NCI-H82 treated with DMSO at 0.1 percent for 48 hours (cell line): ENCODE data around the gene HRC.

ENCODE experiments used
- DNase-seq: peaks from one replicate; lab custom pipeline; 2025; ENCODE audit not compliant: unreplicated experiment; lab: John Stamatoyannopoulos, UW

Gene HRC

DNA sequence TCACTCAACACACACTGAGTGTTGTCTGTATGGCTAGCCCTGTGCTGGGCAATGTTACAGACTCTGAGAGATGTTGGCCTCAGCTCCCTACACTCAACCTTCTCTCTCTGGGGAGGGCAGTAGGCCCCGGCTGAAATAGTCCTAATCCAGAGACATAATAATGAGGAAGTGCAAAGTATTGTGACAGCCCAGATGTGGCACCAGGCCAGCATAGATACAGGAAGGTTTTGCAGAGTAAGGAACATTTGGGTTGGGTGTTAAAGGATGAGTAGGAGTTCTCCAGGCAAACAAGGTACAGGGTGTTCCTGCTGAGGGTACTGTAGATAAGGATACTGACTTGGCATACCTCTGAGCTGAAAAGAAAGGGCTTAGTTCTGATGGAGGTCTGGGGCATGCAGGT, 38.7 kb downstream of the HRC start:
- DNase-seq = no peak

DNA sequence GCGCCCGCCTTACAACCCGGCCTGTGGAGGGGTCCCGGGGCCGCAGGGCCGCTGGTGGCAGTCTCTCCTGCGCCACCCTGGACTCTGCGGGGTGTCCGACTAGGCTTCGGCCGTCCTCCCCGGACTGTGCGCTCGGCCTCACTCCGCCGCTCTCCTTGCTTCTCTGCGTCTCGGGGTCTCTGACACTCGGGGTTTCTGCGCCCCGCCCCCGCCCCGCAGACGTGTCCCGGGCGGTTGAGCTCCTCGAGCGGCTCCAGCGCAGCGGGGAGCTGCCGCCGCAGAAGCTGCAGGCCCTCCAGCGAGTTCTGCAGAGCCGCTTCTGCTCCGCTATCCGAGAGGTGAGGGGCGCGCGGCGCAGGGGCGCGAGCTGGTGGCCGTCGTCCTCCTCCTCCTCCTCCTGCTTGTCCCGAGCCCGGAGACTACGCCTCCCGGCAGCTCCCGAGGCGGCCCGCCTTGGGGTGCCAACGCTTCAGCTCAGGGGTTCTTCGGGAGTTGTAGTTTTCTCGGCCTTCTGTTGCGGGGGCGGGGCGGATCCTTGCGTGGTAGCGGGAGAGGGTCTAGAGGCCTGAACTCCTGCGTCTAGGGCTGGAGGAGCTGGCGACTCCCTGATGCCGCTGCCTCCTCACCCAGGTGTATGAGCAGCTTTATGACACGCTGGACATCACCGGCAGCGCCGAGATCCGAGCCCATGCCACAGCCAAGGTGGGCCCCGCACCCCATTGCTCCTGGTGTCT, 40.4 kb downstream of the HRC start:
- DNase-seq = peak; percentile 32

DNA sequence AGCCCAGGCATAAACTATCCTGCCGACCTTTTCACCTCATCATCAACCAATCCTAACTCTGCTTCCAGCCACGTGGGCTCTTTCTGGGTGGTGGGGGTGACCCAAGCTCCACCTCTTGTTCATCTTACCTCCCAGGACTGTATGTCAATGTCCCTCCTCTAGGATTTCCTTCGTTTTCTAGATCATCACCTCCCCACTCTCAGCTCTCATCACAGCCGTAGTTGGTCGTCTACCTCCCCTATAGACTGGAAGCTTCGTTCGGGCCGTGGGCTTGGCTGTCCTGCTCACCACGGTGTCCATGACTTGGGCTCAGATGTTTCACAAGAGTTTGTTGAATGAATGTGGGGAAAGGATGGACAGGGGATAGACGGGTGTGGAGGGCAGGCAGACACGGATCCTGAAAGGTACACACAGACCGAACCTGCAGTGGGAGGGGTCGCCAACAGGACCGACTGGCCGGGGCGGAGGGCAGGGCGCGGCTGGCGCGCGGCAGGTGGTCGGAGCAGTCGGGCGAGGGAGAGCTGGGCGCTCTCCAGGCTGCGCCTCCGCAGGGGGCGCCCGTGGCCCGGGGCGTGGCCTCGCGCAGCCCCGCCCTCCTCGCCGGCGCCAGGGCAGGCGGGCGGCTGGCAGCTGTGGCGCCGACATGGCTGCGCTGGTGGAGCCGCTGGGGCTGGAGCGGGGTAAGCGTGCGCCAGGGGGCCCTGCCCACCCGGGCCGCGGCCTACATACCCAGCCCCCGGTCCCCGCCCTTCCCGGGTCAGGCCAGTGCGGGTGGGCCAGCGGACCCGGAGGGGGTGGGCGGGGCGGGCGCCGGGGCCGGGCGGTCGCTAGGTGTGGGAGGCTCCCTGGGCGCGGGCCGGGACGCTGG, 41.2 kb downstream of the HRC start, which contains the start of gene LIN7B:
TSS of gene LIN7B (plus strand) at position 609 of the 868 bp plus-strand sequence. CDS start at position 644, 35 bp downstream.
- peak; percentile 69 for DNase-seq

DNA sequence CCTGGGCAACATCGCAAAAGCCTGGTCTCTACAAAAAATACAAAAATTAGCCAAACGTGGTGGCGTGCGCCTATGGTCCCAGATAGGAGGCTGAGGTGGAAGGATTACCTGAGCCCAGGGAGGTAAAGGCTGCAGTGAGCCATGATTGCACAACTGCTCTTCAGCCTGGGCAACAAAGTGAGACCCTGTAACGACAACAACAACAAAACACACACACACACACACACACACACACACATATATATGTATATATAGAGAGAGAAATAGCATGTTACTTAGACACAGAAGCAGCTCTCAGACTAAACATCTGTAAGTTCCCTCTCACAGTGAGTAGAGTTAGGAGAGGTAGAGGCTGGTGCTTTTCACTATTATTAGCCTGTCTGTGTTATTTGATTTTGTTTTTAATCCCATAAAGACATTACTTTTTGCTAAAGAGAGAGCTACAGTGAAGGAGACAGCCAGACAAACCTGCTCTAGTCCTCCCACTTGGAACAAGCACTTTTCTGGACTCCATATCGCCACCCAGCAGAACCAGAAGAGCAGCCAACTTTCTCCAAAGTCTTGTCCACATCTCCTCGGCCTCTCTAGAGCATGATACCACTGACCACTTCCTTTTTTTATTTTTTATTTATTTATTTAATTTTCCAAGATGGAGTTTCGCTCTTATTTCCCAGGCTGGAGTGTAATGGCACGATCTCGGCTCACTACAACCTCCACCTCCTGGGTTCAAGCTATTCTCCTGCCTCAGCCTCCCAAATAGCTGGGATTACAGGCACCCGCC, 43.8 kb downstream of the HRC start:
- DNase-seq = no peak

DNA sequence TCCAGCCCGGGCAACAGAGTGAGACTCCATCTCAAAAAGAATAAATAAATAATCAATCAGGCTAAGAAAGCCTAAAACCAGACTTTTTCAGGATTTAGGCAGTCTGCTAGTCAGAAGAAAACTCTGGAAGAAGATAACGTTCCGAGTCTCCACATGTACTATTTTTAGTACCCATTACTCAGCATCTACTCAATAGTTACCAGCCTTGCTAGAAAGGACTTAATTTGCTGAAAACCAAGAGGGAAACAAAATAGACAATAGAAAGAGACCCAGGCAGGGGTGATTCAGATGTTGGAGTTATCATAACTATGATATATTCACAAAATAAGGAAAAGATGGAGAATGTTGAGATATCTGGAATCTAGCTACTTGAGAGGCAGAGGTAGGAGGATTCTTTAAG, 44.6 kb downstream of the HRC start:
- DNase-seq = no peak

DNA sequence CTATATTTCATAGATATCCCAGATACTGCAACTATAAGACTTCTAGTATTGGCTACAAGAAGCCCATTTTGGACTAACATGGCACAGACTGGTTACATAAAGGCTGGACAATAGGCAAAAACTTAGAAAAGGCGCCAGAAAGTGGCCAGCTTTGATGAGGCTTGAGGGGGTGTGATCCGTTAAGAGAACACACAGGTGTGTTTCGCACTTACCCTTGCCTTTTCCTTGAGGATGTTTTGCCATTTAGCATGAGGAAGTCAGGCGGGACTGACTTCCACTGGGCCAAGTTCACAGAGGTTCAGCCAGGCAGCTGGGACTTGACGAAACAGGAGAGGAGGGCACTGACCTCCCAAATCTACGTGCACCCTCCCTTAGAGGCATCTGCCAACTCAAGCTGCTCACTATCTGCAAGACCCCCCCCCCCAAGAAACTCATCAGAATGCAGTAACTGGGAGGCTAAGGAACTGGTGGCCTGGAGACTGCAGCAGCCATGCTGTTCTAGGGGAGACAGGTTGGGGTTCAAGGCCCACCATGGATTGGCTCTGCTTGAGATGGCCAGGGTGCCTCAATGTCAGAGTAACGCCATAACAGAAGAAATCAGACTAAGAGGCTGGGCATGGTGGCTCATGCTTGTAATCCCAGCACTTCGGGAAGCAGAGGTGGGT, 45.5 kb downstream of the HRC start:
- no peak for DNase-seq

DNA sequence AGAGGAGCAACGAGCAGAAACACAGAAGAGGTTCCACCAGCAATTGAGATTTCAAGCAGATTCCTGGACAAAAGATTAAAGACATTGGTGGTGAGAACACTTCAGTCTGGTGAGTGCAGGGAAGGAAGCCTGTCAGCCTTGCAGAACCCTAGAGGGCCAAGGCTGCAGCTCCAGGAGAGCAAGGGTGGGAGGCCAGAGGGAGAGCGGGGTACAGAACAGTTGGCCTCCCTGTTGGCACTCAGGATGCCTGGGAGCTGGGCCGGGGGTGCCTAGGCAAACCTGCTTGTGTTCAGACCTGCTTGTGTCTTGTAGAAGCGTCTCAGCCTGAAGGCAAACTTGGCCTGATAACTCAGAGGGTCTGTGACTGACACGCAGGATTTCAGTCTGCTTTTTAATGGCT, 46.1 kb downstream of the HRC start:
- no peak for DNase-seq

DNA sequence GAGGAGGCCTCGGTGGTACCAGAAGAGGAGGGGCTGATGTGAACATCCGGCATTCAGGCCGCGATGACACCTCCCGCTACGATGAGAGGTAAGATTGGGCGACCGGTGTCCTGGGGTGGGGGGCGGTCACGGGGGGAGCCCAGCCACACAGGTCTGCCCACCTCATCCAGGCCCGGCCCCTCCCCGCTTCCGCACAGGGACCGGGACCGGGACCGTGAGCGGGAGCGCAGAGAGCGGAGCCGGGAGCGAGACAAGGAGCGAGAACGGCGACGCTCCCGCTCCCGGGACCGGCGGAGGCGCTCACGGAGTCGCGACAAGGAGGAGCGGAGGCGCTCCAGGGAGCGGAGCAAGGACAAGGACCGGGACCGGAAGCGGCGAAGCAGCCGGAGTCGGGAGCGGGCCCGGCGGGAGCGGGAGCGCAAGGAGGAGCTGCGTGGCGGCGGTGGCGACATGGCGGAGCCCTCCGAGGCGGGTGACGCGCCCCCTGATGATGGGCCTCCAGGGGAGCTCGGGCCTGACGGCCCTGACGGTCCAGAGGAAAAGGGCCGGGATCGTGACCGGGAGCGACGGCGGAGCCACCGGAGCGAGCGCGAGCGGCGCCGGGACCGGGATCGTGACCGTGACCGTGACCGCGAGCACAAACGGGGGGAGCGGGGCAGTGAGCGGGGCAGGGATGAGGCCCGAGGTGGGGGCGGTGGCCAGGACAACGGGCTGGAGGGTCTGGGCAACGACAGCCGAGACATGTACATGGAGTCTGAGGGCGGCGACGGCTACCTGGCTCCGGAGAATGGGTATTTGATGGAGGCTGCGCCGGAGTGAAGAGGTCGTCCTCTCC, 47.4 kb downstream of the HRC start:
- no peak for DNase-seq

DNA sequence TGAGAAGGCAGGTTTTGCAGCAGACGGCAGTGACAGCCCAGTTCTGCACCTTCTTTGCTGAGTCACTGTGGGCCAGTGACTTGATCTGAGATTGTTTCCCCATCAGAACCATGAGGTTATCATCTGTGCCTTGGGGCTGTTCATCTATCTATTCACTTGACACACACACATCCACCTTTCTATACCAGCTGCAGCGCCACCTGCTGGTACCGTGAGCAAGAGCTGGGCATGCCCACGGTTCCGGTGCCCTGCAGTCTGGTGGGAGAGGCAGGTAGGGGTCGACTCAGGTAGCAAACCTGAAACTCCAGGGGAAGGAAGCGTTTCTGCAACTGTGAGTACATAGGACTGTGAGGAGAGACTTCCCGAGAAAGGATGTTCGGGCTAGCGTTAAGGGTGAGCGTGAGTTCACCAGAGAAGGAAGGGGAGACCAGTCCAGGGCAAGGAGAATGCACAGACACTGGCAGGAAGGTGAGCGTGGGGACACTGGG, 48.5 kb downstream of the HRC start:
- no peak for DNase-seq

DNA sequence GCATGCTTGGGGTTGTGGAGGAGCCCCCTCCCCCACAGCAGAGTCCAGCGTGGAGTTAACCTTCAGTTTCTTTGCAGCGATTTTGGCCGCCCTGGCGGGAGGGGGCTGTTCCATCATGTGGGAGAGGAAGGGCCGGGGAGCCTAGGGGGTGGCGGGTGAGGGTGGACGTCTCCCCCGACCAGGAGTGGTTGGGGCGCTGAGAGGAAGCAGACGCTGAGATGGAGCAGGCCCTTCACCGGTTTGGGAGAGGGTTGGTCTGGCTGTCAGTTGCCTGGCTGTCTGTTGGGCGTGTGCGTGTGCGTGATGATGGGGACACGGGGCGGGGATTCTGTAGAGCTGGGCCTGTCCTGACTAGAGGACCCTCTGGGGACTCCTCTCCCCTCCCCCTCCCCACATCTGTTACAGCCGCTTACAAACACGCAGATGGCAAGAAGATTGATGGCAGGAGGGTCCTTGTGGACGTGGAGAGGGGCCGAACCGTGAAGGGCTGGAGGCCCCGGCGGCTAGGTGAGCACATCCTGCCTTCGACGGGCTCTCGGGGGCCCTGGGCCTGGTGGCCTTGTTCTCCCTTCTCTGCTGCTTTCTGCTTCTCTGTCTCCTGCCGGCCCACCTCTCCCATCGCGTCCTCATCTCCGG, 50.8 kb downstream of the HRC start:
- DNase-seq = peak; percentile 82

DNA sequence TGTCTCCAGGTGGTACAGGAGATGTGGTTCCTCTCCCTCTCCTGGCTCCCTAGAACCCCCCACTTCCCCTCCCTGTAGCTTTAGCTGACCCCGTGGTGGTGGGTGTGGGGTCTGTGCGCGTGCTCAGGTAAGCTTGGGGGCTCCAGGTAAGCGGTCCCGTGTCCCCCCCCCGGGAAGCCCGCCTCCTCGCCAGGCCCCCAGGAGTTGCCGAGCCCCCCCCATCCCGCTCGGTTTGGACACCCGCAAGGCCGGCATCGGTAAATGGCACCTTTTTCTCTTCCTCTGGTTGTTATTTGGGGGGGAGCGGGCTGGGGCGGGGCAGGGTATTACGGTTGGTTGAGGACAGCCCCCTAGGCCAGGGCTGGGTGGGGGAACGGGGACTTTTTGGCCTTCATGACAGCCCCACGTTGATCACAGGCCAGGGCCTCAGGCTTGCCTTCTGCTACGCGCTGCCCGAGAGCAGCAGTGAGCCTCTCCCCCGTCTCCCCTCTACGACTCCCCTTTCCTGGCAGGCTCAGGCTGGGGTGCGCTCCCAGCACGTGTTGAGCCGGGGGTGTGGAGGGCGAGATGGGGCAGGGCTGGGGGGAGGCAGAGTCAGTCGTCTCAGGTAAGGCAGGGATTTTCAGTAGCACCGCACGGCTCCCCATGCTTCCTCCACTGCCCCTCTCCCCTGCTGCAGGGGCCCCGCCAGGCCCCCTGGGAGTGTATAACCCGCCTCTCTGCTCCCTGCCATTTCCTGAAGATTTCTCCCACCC, 51.7 kb downstream of the HRC start:
- no peak for DNase-seq

DNA sequence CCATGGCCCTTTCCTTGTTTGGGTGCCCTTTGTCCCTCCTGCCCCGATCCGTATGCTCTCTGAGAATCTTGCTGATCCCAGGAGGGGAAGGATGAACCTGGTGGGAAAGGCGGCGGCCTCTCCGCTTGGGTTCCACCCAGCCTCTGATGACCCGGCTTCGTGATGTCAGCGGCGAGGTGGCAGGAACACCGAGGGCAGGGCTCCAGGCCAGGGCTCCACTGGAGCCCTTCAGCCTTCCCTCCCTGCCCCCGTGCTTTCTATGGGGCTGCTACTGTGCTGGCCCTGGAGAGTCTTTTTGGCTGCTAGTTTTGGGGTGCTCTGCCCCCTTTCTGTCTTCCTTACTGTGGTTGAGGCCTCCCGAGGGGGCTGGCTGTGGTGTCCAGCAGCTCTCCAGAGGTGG, 52.9 kb downstream of the HRC start:
- DNase-seq = no peak
